HEK293 (cell line): ENCODE data around the gene POU2F2.

Source experiments
- CTCF ChIP-seq: fragments of 450-650 bp; formaldehyde crosslinking; IDR thresholded peaks from 2 replicates; pipeline ENCODE4 v1.5.1; 2016; ENCODE audit warnings: missing biosample characterization, missing genetic modification characterization
- GLI4 ChIP-seq: fragments of 450-650 bp; formaldehyde crosslinking; IDR thresholded peaks from 2 replicates; pipeline ENCODE4 v1.5.1; 2016; ENCODE audit warnings: missing biosample characterization, missing genetic modification characterization
- ZBTB6 ChIP-seq: fragments of 450-650 bp; formaldehyde crosslinking; IDR thresholded peaks from 2 replicates; pipeline ENCODE4 v1.5.1; 2017; ENCODE audit warnings: missing biosample characterization, missing genetic modification characterization
- ZFP41 ChIP-seq: fragments of 450-650 bp; formaldehyde crosslinking; IDR thresholded peaks from 2 replicates; pipeline ENCODE4 v1.5.1; 2016; ENCODE audit warnings: missing biosample characterization, missing genetic modification characterization, borderline replicate concordance
- ZNF221 ChIP-seq: fragments of 450-650 bp; formaldehyde crosslinking; IDR thresholded peaks from 2 replicates; pipeline ENCODE4 v1.5.1; 2017; ENCODE audit warnings: missing biosample characterization, missing genetic modification characterization, borderline replicate concordance
- ZNF24 ChIP-seq: fragments of 450-650 bp; formaldehyde crosslinking; IDR thresholded peaks from 2 replicates; pipeline ENCODE4 v1.5.1; 2016; ENCODE audit warnings: missing biosample characterization, missing genetic modification characterization
- ZNF274 ChIP-seq, 2 experiments: fragments of 200-500 bp in 1 of 2; fragments of 450-650 bp in 1 of 2; sonication (Bioruptor generic) in 1 of 2; formaldehyde crosslinking in 1 of 2; IDR thresholded peaks; 2 replicates each; pipeline versions ENCODE4 v1.5.1 to v1.6.1; 2014 to 2016; ENCODE audit warnings: borderline replicate concordance in 1 of 2, inconsistent platforms in 1 of 2, low read length in 1 of 2, missing biosample characterization in 1 of 2, missing genetic modification characterization in 1 of 2
- TF ChIP-seq, protein P1 (sequence below): fragments of 450-650 bp; formaldehyde crosslinking; IDR thresholded peaks from 2 replicates; pipeline ENCODE4 v1.5.1; 2016; ENCODE audit warnings: missing biosample characterization, missing genetic modification characterization
- TF ChIP-seq, protein P2 (sequence below): fragments of 450-650 bp; formaldehyde crosslinking; IDR thresholded peaks from 2 replicates; pipeline ENCODE4 v1.5.1; 2016; ENCODE audit warnings: missing biosample characterization, missing genetic modification characterization
- TF ChIP-seq, protein P3 (sequence below): sonication (generic); formaldehyde crosslinking; IDR thresholded peaks from 2 replicates; pipeline ENCODE4 v1.8.1; 2022; ENCODE audit warnings: mild to moderate bottlenecking, moderate library complexity, missing genetic modification reagents

DNA sequence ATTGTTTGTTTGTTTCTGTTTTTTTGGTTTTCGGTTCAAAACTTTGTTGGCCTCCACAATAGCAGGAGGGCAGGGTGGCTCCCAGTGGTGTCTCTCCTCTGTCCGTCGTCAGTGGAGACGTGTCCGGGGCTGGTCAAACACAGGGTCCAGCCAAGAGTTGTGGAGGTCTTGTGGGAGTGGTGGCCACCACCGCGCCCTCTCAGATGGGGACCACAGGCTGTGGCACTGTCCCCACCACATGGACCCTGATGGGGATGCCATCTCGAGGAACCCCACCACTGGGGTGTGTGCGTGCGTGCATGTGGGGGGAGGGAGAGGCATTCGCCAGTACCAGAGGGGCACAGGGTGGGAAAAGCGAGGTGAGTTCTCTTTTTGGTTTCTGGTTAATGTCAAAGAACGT, 42.5 kb downstream of the POU2F2 start:
- TF ChIP-seq ZFP41 (tag by site-specific recombination) (no peak), CTCF (tag by site-specific recombination) (no peak), ZNF274 (IDR thresholded peaks at IDR 0.05; ENCODE audit: low read length) (no peak), ZNF274 (tag by site-specific recombination; IDR thresholded peaks at IDR 0.05; ENCODE audit: borderline replicate concordance) (no peak), ZNF24 (no peak), GLI4 (tag by site-specific recombination) (no peak), ZBTB6 (no peak), ZNF221 (tag by site-specific recombination) (no peak)
- TF ChIP-seq, protein P1, sequence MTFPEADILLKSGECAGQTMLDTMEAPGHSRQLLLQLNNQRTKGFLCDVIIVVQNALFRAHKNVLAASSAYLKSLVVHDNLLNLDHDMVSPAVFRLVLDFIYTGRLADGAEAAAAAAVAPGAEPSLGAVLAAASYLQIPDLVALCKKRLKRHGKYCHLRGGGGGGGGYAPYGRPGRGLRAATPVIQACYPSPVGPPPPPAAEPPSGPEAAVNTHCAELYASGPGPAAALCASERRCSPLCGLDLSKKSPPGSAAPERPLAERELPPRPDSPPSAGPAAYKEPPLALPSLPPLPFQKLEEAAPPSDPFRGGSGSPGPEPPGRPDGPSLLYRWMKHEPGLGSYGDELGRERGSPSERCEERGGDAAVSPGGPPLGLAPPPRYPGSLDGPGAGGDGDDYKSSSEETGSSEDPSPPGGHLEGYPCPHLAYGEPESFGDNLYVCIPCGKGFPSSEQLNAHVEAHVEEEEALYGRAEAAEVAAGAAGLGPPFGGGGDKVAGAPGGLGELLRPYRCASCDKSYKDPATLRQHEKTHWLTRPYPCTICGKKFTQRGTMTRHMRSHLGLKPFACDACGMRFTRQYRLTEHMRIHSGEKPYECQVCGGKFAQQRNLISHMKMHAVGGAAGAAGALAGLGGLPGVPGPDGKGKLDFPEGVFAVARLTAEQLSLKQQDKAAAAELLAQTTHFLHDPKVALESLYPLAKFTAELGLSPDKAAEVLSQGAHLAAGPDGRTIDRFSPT (tag by site-specific recombination), result no peak
- TF ChIP-seq, protein P2, sequence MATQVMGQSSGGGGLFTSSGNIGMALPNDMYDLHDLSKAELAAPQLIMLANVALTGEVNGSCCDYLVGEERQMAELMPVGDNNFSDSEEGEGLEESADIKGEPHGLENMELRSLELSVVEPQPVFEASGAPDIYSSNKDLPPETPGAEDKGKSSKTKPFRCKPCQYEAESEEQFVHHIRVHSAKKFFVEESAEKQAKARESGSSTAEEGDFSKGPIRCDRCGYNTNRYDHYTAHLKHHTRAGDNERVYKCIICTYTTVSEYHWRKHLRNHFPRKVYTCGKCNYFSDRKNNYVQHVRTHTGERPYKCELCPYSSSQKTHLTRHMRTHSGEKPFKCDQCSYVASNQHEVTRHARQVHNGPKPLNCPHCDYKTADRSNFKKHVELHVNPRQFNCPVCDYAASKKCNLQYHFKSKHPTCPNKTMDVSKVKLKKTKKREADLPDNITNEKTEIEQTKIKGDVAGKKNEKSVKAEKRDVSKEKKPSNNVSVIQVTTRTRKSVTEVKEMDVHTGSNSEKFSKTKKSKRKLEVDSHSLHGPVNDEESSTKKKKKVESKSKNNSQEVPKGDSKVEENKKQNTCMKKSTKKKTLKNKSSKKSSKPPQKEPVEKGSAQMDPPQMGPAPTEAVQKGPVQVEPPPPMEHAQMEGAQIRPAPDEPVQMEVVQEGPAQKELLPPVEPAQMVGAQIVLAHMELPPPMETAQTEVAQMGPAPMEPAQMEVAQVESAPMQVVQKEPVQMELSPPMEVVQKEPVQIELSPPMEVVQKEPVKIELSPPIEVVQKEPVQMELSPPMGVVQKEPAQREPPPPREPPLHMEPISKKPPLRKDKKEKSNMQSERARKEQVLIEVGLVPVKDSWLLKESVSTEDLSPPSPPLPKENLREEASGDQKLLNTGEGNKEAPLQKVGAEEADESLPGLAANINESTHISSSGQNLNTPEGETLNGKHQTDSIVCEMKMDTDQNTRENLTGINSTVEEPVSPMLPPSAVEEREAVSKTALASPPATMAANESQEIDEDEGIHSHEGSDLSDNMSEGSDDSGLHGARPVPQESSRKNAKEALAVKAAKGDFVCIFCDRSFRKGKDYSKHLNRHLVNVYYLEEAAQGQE, result no peak
- TF ChIP-seq, protein P3, sequence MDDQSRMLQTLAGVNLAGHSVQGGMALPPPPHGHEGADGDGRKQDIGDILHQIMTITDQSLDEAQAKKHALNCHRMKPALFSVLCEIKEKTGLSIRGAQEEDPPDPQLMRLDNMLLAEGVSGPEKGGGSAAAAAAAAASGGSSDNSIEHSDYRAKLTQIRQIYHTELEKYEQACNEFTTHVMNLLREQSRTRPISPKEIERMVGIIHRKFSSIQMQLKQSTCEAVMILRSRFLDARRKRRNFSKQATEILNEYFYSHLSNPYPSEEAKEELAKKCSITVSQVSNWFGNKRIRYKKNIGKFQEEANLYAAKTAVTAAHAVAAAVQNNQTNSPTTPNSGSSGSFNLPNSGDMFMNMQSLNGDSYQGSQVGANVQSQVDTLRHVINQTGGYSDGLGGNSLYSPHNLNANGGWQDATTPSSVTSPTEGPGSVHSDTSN (CRISPR knock-in tag), result no peak
